ENCODE data around the gene NUDT3. TPM values are rescaled to one million over a fixed set of nuclear protein-coding genes. Genes with fewer than 3 reads are reported as not detected.
A peak's percentile ranks its signal among the peaks of the same experiment; 100 is the strongest.
"Not testable (repeated sequence)": the region's sequence is repeated elsewhere in the genome, so short reads cannot be mapped to it uniquely, and the experiment has no call there.

Gene NUDT3
- total and polyA plus RNA-seq, 4 donors: 9.0 to 38.5 (median 22.8) TPM

GRCh38 chr6:34274129-34274528 lies 118.3 kb downstream of the NUDT3 start:
- Histone ChIP-seq H3K4me3 (no peak overlapping the region), H3K27ac (ENCODE audit: low read depth in 1 of 2, low read length in 1 of 2) (peak overlapping the region in 1 of 2 donors; percentile 7), H3K9me3 (ENCODE audit: control insufficient read depth in 4 of 4, insufficient read depth in 3 of 4, low read length in 3 of 4) (no peaks in the 10 kb centered on the region), H3K27me3 (ENCODE audit: control insufficient read depth in 3 of 3, insufficient read depth in 3 of 3, low read length in 2 of 3) (no peaks in the 10 kb centered on the region), H3K36me3 (ENCODE audit: control insufficient read depth in 4 of 4, insufficient read depth in 4 of 4, low read length in 4 of 4) (peaks cover 0 to 3% (median 1%) of the 10 kb centered on the region in 4 donors), H3K4me1 (ENCODE audit: control insufficient read depth in 5 of 5, insufficient read depth in 5 of 5, low read length in 5 of 5) (peaks cover 0 to 9% (median 0%) of the 10 kb centered on the region in 5 donors), H3K9ac (ENCODE audit: insufficient read depth in 1 of 2, low read length in 2 of 2) (no peak overlapping the region)
- ATAC-seq (ENCODE audit: insufficient read depth, low FRiP score) (no peak), DNase-seq (no peak)
- WGBS, 2 donors: 95 to 100% methylated on average over 1 of the region's 1 CpG
- TF ChIP-seq, protein P1, sequence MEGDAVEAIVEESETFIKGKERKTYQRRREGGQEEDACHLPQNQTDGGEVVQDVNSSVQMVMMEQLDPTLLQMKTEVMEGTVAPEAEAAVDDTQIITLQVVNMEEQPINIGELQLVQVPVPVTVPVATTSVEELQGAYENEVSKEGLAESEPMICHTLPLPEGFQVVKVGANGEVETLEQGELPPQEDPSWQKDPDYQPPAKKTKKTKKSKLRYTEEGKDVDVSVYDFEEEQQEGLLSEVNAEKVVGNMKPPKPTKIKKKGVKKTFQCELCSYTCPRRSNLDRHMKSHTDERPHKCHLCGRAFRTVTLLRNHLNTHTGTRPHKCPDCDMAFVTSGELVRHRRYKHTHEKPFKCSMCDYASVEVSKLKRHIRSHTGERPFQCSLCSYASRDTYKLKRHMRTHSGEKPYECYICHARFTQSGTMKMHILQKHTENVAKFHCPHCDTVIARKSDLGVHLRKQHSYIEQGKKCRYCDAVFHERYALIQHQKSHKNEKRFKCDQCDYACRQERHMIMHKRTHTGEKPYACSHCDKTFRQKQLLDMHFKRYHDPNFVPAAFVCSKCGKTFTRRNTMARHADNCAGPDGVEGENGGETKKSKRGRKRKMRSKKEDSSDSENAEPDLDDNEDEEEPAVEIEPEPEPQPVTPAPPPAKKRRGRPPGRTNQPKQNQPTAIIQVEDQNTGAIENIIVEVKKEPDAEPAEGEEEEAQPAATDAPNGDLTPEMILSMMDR (IDR thresholded peaks at IDR 0.05; ENCODE audit: control extremely low read depth, extremely low read depth): no peak

DNA sequence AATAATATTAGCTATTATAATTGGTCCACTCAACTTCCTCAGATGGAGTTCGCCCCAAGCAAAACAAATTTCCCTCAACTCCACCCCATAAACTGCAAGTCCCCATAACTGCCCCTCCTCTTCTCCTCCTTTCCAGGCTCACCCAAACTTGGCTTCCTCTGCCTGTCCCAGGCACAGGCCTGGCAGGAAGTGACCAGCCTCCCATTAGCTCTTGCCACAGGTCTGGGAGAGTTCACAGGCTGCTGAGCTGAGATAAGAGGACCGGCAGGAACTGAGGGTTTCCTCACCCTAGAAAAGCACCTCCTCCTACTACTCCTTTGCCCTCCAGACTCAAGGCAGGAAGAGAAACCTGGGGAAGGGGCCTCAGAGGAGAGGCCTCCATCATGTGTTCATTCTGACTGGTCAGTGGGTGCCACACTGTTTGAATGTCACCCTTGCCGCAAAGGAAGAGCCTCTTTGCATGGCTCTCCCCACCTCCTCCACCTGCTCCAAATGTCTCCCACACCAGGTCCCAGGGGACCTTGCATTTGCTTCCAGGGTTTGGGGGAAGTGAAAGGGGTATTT lies 119.1 kb downstream of the NUDT3 start:
- Histone ChIP-seq H3K9ac (ENCODE audit: insufficient read depth in 1 of 2, low read length in 2 of 2) (no peak overlapping the region), H3K27ac (ENCODE audit: low read depth in 1 of 2, low read length in 1 of 2) (peak overlapping the region in 1 of 2 donors; percentile 59), H3K4me3 (no peak overlapping the region), H3K4me1 (ENCODE audit: control insufficient read depth in 5 of 5, insufficient read depth in 5 of 5, low read length in 5 of 5) (peaks cover 0 to 9% (median 0%) of the 10 kb centered on the region in 5 donors), H3K27me3 (ENCODE audit: control insufficient read depth in 3 of 3, insufficient read depth in 3 of 3, low read length in 2 of 3) (no peaks in the 10 kb centered on the region), H3K9me3 (ENCODE audit: control insufficient read depth in 4 of 4, insufficient read depth in 3 of 4, low read length in 3 of 4) (no peaks in the 10 kb centered on the region), H3K36me3 (ENCODE audit: control insufficient read depth in 4 of 4, insufficient read depth in 4 of 4, low read length in 4 of 4) (no peaks in the 10 kb centered on the region)
- TF ChIP-seq, protein P1 (IDR thresholded peaks at IDR 0.05; ENCODE audit: control extremely low read depth, extremely low read depth): no peak
- ATAC-seq (ENCODE audit: insufficient read depth, low FRiP score): peak; percentile 23
- WGBS, 2 donors: 27 to 45% methylated on average over 3 of the region's 3 CpGs
- DNase-seq: peak; percentile 20 to 53 (median 34)

DNA sequence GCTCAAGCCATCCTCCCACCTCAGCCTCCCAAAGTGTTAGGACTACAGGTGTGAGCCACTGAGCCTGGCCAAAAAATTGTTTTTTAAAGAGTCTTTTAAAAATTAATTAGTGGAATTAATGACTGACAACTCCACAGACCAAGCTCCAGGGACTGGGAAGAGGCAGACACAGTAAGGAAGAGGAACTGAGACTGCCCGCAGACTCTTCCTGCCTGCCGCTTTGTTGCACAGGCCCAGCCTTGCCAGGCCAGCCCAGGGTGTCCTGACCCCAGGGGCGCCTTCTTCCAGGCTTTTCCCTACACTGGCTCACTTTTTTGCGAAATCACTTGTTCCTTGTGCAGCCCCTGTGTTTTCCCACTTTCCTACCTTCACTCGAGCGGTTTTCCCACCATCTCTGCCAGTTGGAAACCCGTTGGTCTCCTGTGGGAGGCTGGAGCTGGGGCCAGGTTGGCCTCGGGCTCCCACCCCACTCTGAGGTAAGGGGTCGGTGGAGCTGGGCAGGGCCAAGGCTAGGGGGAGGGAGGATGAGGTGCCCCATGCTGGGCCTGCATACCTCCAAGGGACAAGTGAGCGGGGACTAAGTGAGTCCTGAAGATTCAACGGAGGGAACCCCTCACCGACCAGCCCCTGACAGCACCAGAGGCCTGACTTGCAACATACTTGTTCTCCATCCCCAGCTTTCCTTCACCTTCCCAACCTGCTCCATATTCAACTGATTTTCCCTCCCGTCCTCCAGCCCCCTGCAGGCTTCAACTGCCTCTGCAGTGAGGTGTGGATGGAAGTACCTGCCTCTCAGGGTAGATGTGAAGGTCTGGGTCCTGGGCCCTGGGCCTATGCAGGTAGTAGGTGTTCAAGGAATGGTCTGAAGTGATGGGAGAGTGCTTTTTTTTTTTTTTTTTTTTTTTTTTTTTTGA lies 120.2 kb downstream of the NUDT3 start:
- peak overlapping the region in 1 of 2 donors; percentile 23 for H3K27ac ChIP-seq (ENCODE audit: low read depth in 1 of 2, low read length in 1 of 2)
- H3K9ac ChIP-seq (ENCODE audit: insufficient read depth in 1 of 2, low read length in 2 of 2): no peak overlapping the region
- TF ChIP-seq, protein P1 (IDR thresholded peaks at IDR 0.05; ENCODE audit: control extremely low read depth, extremely low read depth): no peak
- no peaks in the 10 kb centered on the region for H3K27me3 ChIP-seq (ENCODE audit: control insufficient read depth in 3 of 3, insufficient read depth in 3 of 3, low read length in 2 of 3)
- ATAC-seq (ENCODE audit: insufficient read depth, low FRiP score) (no peak), DNase-seq (no peak)
- no peaks in the 10 kb centered on the region for H3K36me3 ChIP-seq (ENCODE audit: control insufficient read depth in 4 of 4, insufficient read depth in 4 of 4, low read length in 4 of 4)
- no peak overlapping the region for H3K4me3 ChIP-seq
- no peaks in the 10 kb centered on the region for H3K9me3 ChIP-seq (ENCODE audit: control insufficient read depth in 4 of 4, insufficient read depth in 3 of 4, low read length in 3 of 4)
- peaks cover 0 to 9% (median 0%) of the 10 kb centered on the region in 5 donors for H3K4me1 ChIP-seq (ENCODE audit: control insufficient read depth in 5 of 5, insufficient read depth in 5 of 5, low read length in 5 of 5)
- WGBS, 2 donors: 67 to 77% methylated on average over 13 of the region's 13 CpGs

- H3K4me3 ChIP-seq; ATAC-seq (ENCODE audit: insufficient read depth, low FRiP score); H3K27me3 ChIP-seq (ENCODE audit: control insufficient read depth in 3 of 3, insufficient read depth in 3 of 3, low read length in 2 of 3); H3K9me3 ChIP-seq (ENCODE audit: control insufficient read depth in 4 of 4, insufficient read depth in 3 of 4, low read length in 3 of 4); H3K4me1 ChIP-seq (ENCODE audit: control insufficient read depth in 5 of 5, insufficient read depth in 5 of 5, low read length in 5 of 5); H3K9ac ChIP-seq (ENCODE audit: insufficient read depth in 1 of 2, low read length in 2 of 2); H3K36me3 ChIP-seq (ENCODE audit: control insufficient read depth in 4 of 4, insufficient read depth in 4 of 4, low read length in 4 of 4); H3K27ac ChIP-seq (ENCODE audit: low read depth in 1 of 2, low read length in 1 of 2); DNase-seq: not testable (repeated sequence)
- WGBS, 2 donors: 78 to 85% methylated on average over 17 of the region's 17 CpGs
Observed at GRCh38 chr6:34269658-34270341, 122.7 kb downstream of the NUDT3 start.

DNA sequence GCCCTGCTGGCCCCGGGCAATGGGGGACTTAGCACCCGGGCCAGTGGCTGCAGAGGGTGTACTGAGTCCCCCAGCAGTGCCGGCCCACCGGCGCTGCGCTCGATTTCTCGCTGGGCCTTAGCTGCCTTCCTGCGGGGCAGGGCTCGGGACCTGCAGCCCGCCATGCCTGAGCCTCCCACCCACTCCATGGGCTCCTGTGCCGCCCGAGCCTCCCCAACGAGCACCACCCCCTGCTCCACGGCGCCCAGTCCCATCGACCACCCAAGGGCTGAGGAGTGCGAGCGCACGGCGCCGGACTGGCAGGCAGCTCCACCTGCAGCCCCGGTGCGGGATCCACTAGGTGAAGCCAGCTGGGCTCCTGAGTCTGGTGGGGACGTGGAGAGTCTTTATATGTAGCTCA lies 123.3 kb downstream of the NUDT3 start:
- not testable (repeated sequence) for H3K4me3 ChIP-seq; H3K27me3 ChIP-seq (ENCODE audit: control insufficient read depth in 3 of 3, insufficient read depth in 3 of 3, low read length in 2 of 3); H3K9me3 ChIP-seq (ENCODE audit: control insufficient read depth in 4 of 4, insufficient read depth in 3 of 4, low read length in 3 of 4); H3K4me1 ChIP-seq (ENCODE audit: control insufficient read depth in 5 of 5, insufficient read depth in 5 of 5, low read length in 5 of 5); DNase-seq; H3K9ac ChIP-seq (ENCODE audit: insufficient read depth in 1 of 2, low read length in 2 of 2); H3K36me3 ChIP-seq (ENCODE audit: control insufficient read depth in 4 of 4, insufficient read depth in 4 of 4, low read length in 4 of 4); H3K27ac ChIP-seq (ENCODE audit: low read depth in 1 of 2, low read length in 1 of 2); ATAC-seq (ENCODE audit: insufficient read depth, low FRiP score)
- 96% methylated on average over 12 to 20 of the region's 25 CpGs for WGBS, 2 donors
